ENCODE results near the gene FAM149A.

DNA sequence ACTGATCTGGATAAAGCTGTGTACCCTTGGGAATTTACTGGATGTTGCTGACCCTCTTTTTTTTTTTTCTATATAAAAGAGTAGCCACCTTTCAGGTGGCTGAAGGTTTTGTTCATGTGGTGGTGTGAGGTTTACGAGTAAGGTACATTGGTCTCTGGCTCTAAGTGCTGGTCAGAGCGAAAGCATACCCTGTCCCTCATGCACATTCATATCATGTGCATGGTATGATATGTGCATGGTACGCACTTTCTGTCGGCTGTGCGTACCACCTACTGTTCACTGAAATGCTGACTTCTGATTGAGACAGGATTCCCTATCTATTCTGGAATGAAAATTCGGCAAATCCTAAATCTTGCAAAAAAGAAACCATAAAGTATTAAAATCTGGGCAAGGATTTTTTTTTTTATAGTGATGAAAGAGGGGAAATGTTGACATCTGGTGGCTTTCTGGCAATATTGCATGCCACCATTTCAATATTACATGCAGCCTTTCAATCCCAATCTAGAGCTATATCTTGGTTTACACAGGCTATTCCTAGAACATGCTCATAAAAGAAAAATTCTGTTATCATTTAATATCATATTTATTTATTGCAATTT is 32.8 kb downstream of the FAM149A start:
- TF ChIP-seq ELF4 (IDR thresholded peaks at IDR 0.05) = no peak
- TF ChIP-seq CTBP1 (IDR thresholded peaks at IDR 0.05; ENCODE audit: borderline replicate concordance) = no peak
- no peak for TF ChIP-seq FOXM1 (IDR thresholded peaks at IDR 0.05; ENCODE audit: borderline replicate concordance)
- no peak for TF ChIP-seq TARDBP (IDR thresholded peaks at IDR 0.05)
- TF ChIP-seq NFRKB (IDR thresholded peaks at IDR 0.05) = no peak
- no peak for TF ChIP-seq SP1 (IDR thresholded peaks at IDR 0.05)
- no peak for TF ChIP-seq HDGF (IDR thresholded peaks at IDR 0.05; ENCODE audit: borderline replicate concordance)
- TF ChIP-seq SUZ12 (IDR thresholded peaks at IDR 0.05) = no peak
- no peak for TF ChIP-seq L3MBTL2 (conservative IDR thresholded peaks at IDR 0.05)
- no peak for TF ChIP-seq FOXK2 (IDR thresholded peaks at IDR 0.05)
- TF ChIP-seq ARNT (IDR thresholded peaks at IDR 0.05) = no peak
- no peak for TF ChIP-seq PKNOX1 (IDR thresholded peaks at IDR 0.05)

Data from HEK293T (cell line).